CD4-positive, alpha-beta T cell treated with Interferon alpha-2 for 1 hour (primary cell): Measurements from ENCODE around the gene PRIM2.
"Not testable (repeated sequence)": the region's sequence is repeated elsewhere in the genome, so short reads cannot be mapped to it uniquely, and the experiment has no call there.

ENCODE experiments used
- DNase-seq, 2 donors: peaks; one replicate each; pipeline ENCODE4 v3.0.0-alpha.2; 2020 to 2022

PRIM2 gene

GRCh38 chr6:57515171-57515570 is 197.7 kb downstream of the PRIM2 start:
- not testable (repeated sequence) for DNase-seq

- not testable (repeated sequence) for DNase-seq
Measured at GRCh38 chr6:57515845-57516244, 198.4 kb downstream of the PRIM2 start.

GRCh38 chr6:57516776-57517175 is 199.3 kb downstream of the PRIM2 start:
- DNase-seq = not testable (repeated sequence)

GRCh38 chr6:57519198-57519597 is 201.8 kb downstream of the PRIM2 start:
- not testable (repeated sequence) for DNase-seq

DNA sequence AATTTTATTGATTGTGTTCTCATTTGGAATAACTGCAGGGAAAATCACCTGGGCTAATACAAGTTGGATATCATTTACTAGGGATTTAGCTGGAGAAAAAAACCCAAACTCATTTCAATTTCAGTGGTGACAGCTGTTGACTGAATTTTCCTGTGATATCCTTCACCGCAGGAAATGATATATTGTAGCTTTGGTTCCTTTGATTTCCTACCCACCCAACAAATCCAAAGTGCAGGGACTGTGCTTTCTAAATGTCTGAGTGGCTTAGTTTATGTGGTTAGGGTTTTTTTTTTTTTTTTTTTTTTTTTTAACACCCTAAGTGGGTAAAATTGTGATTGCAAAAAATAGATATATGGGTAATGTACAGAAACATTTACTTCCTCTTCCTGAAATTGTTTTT is 203.7 kb downstream of the PRIM2 start:
- DNase-seq = not testable (repeated sequence)

GRCh38 chr6:57523221-57523620 is 205.8 kb downstream of the PRIM2 start:
- not testable (repeated sequence) for DNase-seq

DNA sequence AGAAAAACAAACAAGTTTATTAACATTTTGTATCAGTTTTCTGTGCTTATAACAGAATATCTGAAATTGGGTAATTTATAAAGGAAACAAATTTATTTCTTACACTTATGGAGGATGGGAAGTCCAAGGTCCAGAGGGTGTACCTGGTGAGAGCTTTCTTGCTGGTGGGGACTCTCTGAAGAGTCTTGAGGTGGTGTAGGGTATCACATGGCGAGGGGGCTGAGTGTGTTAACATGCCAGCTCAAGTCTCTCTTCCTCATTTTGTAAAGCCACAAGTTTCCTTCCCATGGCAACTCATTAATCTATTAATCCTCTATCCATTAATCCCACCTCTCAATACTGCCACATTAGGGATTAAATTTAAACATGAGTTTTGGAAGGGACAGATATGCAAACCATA is 212.3 kb downstream of the PRIM2 start:
- not testable (repeated sequence) for DNase-seq

GRCh38 chr6:57532660-57533059 is 215.2 kb downstream of the PRIM2 start:
- not testable (repeated sequence) for DNase-seq

DNA sequence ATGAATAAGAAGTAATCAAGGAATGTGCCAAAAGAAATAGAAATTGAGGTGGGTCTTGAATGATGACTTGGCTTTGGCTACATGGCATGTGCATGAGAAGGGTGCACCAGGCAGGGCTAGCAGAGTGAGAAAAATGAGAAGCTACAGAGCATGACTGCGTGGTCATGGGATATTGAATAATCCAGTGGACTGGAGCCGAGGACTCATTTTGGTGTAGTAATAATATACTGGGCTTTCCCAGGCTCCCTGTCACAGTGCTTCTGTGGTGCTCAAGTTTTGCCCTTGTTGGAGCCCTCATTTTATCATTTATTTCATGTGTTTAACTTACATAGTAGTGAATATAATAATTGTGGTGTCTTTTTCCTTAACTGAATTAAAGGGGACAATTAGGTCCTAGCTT is 217.7 kb downstream of the PRIM2 start:
- not testable (repeated sequence) for DNase-seq

GRCh38 chr6:57535994-57536393 is 218.6 kb downstream of the PRIM2 start:
- DNase-seq = not testable (repeated sequence)

DNA sequence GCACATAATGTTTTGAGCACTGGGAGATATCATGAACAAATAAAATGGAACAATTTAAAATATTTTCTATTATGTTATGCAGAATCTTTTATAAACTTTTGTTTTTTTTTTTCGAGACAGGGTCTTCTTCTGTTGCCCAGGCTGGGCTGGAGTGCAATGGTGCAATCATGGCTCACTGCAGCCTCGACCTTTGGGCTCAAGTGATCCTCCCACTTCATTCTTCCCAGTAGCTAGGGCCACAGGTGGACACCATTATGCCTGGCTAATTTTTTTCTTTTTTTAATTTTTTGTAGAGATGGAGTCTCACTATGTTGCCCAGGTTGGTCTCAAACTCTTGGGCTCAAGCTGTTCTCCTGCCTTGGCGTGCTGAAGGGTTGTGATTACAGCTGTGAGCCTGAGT is 220.5 kb downstream of the PRIM2 start:
- DNase-seq = not testable (repeated sequence)

DNA sequence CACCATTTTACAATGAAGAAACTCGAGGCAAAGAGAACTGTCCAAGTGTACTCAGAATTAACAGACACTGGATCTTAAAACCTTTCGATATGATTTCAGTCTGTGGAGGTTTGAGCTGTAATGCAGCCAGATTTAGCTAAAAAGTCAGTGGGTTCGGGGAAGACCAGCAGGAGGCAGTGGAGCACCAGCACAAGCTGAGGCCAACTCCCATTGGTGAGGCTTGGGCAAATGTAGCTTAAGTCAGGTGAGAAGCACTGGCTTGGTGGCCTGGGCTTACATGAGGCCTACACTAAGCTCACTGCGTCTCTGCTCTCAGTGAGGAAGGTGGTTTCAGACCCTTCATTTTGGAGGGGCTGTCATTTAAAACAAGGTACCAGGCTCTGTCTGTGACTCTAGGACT is 234.5 kb downstream of the PRIM2 start:
- not testable (repeated sequence) for DNase-seq

DNA sequence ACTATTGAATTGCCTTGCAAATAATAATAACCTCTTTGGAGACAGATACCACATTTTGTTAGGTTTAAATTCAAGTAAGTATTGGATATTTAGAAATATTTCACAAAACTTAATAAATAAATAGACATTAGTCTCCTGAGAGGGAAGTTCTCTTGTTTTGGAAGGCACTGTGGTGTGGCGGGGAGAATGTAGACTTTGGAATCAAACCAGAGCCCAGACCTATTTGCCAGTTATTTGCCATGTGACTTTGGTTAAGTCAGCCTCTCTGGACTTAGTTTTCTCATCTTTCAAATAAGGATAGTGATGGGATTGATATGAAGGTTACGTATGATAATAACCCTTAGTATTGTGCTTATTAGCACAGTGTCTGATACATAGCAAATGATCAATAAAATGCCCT is 240.4 kb downstream of the PRIM2 start:
- not testable (repeated sequence) for DNase-seq

- not testable (repeated sequence) for DNase-seq
Measured at GRCh38 chr6:57559170-57559569, 241.7 kb downstream of the PRIM2 start.

DNA sequence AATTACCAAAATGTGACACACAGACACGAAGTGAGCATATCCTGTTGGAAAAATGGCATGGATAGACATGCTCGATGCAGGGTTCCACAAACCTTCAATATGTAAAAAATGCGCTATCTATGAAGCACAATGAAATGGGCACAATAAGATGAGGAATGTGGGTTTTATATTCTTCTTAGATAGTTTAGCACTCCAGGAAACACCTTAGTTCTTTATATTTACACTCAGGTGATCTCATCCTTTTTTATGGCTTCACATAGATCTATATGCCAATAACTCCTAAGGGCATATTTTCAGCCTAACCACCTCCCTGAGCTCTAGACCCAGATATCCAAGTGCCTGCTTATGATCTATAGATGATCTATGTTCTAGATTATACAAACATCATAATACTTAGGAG is 244.8 kb downstream of the PRIM2 start:
- DNase-seq = not testable (repeated sequence)

GRCh38 chr6:57572119-57572518 is 254.7 kb downstream of the PRIM2 start:
- not testable (repeated sequence) for DNase-seq

DNA sequence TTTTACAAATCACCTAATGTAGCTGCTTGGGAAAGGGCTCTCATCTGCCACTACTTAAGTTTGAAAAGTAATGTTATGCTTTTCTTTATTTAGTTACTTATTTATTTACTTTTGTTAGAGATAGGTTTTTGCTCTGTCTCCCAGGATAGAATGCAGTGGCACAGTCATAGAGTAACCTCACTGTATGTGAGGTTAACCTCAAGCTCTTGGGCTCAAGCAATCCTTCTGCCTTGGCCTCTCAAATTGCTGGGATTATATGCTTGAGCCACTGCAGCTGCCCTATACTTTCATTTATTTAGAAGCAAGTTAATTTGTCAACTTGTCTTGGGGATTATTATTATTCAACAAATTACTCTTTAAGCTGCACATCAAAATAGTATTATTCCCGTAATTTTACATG is 255.4 kb downstream of the PRIM2 start:
- DNase-seq = not testable (repeated sequence)

GRCh38 chr6:57577023-57577422 is 259.6 kb downstream of the PRIM2 start:
- DNase-seq = not testable (repeated sequence)

GRCh38 chr6:57579489-57579888 is 262.1 kb downstream of the PRIM2 start:
- not testable (repeated sequence) for DNase-seq

DNA sequence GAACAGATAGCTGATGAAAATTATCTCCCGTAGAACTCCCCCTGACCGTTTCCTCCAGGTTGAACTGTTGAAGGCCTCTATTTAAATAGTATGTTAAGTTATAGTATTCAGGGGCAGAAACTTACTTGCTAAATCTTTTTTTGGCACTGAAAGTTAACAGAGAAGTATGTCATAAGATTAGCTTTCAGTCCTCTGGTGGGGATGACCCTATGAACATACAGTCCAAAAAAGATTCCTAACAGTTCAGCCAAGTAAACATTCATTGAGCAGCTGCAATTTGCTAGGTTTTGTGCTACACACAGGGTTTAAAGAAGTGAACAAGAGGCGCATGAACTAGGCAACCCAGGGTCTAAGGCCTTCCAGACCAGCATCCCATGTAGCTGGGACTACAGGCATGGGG is 264.2 kb downstream of the PRIM2 start:
- not testable (repeated sequence) for DNase-seq

DNA sequence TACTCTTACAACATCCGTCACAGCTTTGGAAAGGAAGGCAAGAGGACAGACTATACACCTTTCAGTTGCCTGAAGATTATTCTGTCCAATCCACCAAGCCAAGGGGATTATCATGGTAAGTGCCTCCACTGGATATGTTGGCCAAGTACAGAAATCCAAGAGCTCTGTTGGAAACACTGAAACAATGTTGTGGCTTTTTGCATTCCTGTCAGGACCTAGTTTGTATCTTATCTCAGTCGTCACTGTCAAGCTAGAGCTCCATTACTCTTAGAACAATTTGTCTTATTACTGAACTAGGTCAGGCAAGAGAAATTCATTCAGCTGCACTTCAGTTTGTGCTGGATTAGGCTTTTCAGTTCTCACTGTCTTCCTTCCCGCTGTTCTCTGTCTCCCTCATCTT is 283.7 kb downstream of the PRIM2 start:
- not testable (repeated sequence) for DNase-seq

DNA sequence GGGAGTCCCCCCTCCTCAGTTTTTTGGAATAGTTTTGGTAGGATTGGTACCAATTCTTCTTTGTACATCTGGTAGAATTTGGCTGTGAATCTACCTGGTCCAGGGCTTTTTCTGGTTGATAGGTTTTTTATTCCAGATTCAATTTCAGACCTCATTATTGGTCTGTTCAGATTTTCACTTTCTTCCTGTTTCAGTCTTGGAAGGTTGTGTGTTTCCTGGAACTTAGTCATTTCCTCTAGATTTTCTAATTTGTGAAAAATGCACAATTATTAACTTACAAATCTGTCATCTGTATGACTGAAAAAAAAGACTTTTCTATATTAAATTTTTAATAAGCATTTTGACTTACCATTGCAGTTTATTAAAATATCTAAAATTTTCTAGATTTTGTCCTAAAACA is 287.9 kb downstream of the PRIM2 start:
- not testable (repeated sequence) for DNase-seq

DNA sequence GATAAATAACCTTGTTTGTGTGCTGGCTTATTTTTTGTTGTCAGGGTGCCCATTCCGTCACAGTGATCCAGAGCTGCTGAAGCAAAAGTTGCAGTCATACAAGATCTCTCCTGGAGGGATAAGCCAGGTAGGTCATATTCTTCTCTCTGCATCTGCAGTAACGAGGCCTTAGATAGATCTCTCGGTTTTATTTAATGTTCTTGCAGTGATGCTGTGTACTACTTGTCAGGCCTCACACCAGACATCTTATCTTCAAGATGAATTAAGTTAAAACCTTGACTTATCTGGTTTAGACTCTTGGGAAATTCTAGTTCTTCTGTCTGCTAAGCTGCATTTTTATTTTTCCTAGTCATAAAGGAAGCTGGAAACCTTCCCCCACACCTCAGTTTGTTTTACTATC is 288.9 kb downstream of the PRIM2 start:
- not testable (repeated sequence) for DNase-seq

DNA sequence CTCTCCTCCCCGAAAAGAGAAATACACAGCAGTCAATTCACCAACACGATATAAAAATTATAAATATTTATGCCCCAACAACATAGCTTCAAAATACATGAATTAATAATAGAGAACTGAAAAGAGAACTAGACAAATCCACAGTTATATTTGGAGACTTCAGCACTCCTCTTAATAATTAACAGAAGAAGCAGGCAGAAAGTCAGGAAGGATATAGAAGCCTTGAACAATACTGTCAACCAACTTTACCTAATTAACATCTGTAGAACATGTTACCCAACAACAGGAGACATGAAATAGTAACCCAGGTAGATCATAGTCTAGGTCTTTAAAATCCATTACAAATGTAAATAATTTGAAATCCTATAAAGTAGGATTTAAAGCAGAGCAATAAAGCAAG is 293.2 kb downstream of the PRIM2 start:
- not testable (repeated sequence) for DNase-seq

- not testable (repeated sequence) for DNase-seq
Measured at GRCh38 chr6:57618959-57619358, 301.5 kb downstream of the PRIM2 start.

GRCh38 chr6:57631773-57632172 is 314.3 kb downstream of the PRIM2 start:
- DNase-seq = not testable (repeated sequence)
